K562 (cell line): Measurements from ENCODE around the gene HDHD5. TPM values are rescaled to one million over a fixed set of nuclear protein-coding genes. Genes with fewer than 3 reads are reported as not detected.

Source experiments
- ATAC-seq: fragments of 200-7000 bp; cut with Tn5 transposase; 3 replicates; pipeline ENCODE4 v1.9.1; 2020; ENCODE audit warnings: moderate library complexity
- BruUV-seq: library from RNA; stranded (reverse); fragments of 400-500 nt; replicated peaks from 2 replicates; lab custom pipeline; 2021; lab: Mats Ljungman, UMichigan
- CTCF ChIA-PET: fragments of 300-600 bp; formaldehyde crosslinking; extraction: SDS; loops from one replicate; lab custom pipeline; 2021; ENCODE audit warnings: low intra/inter-chr PET ratio; lab: Yijun Ruan, JAX
- POLR2A ChIA-PET: fragments of 300-600, 350-650 bp; sonication (Branson Sonifier 250); formaldehyde crosslinking; extraction: SDS; loops from one replicate; lab custom pipeline; 2021; ENCODE audit warnings: antibody characterized with exemption, inconsistent platforms; lab: Yijun Ruan, JAX
- DNase-seq, 4 experiments: peaks; one replicate each; pipeline versions ENCODE4 v3.0.0 to v3.0.0-alpha.2; 2011 to 2018; ENCODE audit warnings: low spot score in 3 of 4, mixed read lengths in 3 of 4; ENCODE audit errors: extremely low read depth in 1 of 4
- FAIRE-seq: peaks from 2 replicates; lab custom pipeline; 2011; peaks lifted over from hg19 to GRCh38; lab: Jason Lieb, UNC
- H2AFZ ChIP-seq: 2 replicates; pipeline ENCODE4 v1.6.0; 2011; ENCODE audit warnings: low read depth, low read length, control low read depth, inconsistent platforms
- H3K27ac ChIP-seq: fragments of 200-600 bp; 3 replicates; pipeline ENCODE4 v1.8.0; 2011; ENCODE audit warnings: low read depth, mild to moderate bottlenecking, control low read depth, inconsistent platforms, low read length, moderate library complexity, mixed read lengths; ENCODE audit errors: extremely low read depth
- H3K27me3 ChIP-seq, 2 experiments: fragments of 300-600 bp in 1 of 2; 2 replicates in 1 of 2; 3 replicates in 1 of 2; pipeline versions ENCODE4 v1.6.0 to v1.8.0; 2011; ENCODE audit warnings: inconsistent platforms in 2 of 2, low read length in 2 of 2, mild to moderate bottlenecking in 1 of 2, mixed read lengths in 1 of 2, moderate library complexity in 1 of 2; ENCODE audit not compliant: control insufficient read depth in 2 of 2, insufficient read depth in 2 of 2
- H3K36me3 ChIP-seq: fragments of 300-600 bp; 3 replicates; pipeline ENCODE4 v1.8.0; 2011; ENCODE audit warnings: mild to moderate bottlenecking, low read length, inconsistent platforms; ENCODE audit not compliant: control insufficient read depth, insufficient read depth
- H3K4me1 ChIP-seq, 2 experiments: fragments of 200-600 bp in 1 of 2; replicated peaks in 1 of 2; 2 replicates in 1 of 2; 3 replicates in 1 of 2; pipeline versions ENCODE4 v1.5.1 to v1.8.0; 2011; ENCODE audit warnings: inconsistent platforms in 2 of 2, low read length in 2 of 2, mild to moderate bottlenecking in 1 of 2, mixed read lengths in 1 of 2, moderate library complexity in 1 of 2; ENCODE audit not compliant: control insufficient read depth in 2 of 2, insufficient read depth in 2 of 2
- H3K4me2 ChIP-seq: 2 replicates; pipeline ENCODE4 v1.6.1; 2011; ENCODE audit warnings: low read length, control low read depth, inconsistent platforms, mixed read lengths; ENCODE audit not compliant: insufficient read depth
- H3K4me3 ChIP-seq: fragments of 200-600 bp; sonication (generic), shearing (Covaris generic); 2 replicates; pipeline ENCODE4 v1.5.1; 2016; ENCODE audit warnings: control low read depth, inconsistent platforms
- H3K79me2 ChIP-seq: fragments of 200-600 bp; 3 replicates; pipeline ENCODE4 v1.8.0; 2011; ENCODE audit warnings: low read length, inconsistent platforms; ENCODE audit not compliant: control insufficient read depth, insufficient read depth
- H3K9ac ChIP-seq, 2 experiments: 2 replicates each; pipeline versions ENCODE4 v1.6.0 to v1.6.1; 2011; ENCODE audit warnings: low read depth in 2 of 2, low read length in 2 of 2, control low read depth in 1 of 2, inconsistent platforms in 1 of 2, mild to moderate bottlenecking in 1 of 2, mixed read lengths in 1 of 2; ENCODE audit not compliant: insufficient read depth in 1 of 2
- H3K9me1 ChIP-seq: one replicate; pipeline ENCODE4 v1.6.0; 2011; ENCODE audit warnings: inconsistent platforms, mild to moderate bottlenecking, low read length, moderate library complexity; ENCODE audit not compliant: control insufficient read depth, insufficient read depth
- H3K9me3 ChIP-seq: replicated peaks from 2 replicates; pipeline ENCODE4 v1.5.1; 2011; ENCODE audit warnings: low read depth, low read length, inconsistent platforms; ENCODE audit not compliant: control insufficient read depth, insufficient read depth
- H4K20me1 ChIP-seq: replicated peaks from 2 replicates; pipeline ENCODE4 v1.6.1; 2011; ENCODE audit warnings: low read length, inconsistent platforms, mixed read lengths; ENCODE audit not compliant: control insufficient read depth, insufficient read depth
- MEF2A ChIP-seq: IDR thresholded peaks from 2 replicates; pipeline ENCODE4 v1.6.1; 2011; ENCODE audit warnings: low read depth, mild to moderate bottlenecking, low read length, moderate library complexity; ENCODE audit not compliant: control insufficient read depth
- WGBS: fragments of 100-300 bp; shearing (Covaris generic); methylation state at CpG from one replicate; pipeline ENCODE4 v1.1.6; 2016; ENCODE audit warnings: low coverage, mixed read lengths; ENCODE audit not compliant: insufficient coverage; ENCODE audit errors: missing lambda C conversion rate; 5-methylcytosine and 5-hydroxymethylcytosine counted together
- in situ Hi-C: fragments of 300-500 bp; cut with MboI; formaldehyde crosslinking; loops from 4 replicates; pipeline ENCODE4 v1.15.0; 2018; ENCODE audit warnings: inconsistent platforms, mixed read lengths
- intact Hi-C: fragments of 100-400 bp; cut with micrococcal nuclease; formaldehyde crosslinking; loops from 2 replicates; pipeline ENCODE4 v1.14.2; 2022
- polyA plus RNA-seq, 8 experiments: library from polyadenylated mRNA; depleted of rRNA in 4 of 8; stranded (reverse) in 5 of 8; unstranded in 3 of 8; fragments of >200 nt; fragmentation: Nextera tagmentation in 2 of 8; fragmentation: Illumina TruSeq in 1 of 8; extraction: Ambion mirVana in 2 of 8; extraction: Trizol in 1 of 8; gene quantifications; 2 replicates each; pipeline versions ENCODE4 v1.2.1 to v1.2.3, GENCODE V29; 2011 to 2014; ENCODE audit warnings: inconsistent platforms in 1 of 8, missing spikeins in 1 of 8
- total RNA-seq, 7 experiments: library from RNA; depleted of rRNA in 6 of 7; stranded (reverse); fragments of >200 nt in 6 of 7; fragmentation: Illumina TruSeq in 2 of 7; extraction: Trizol in 2 of 7; gene quantifications; 2 replicates each; pipeline versions ENCODE4 v1.2.1 to v1.2.3, GENCODE V29; 2011 to 2021; ENCODE audit warnings: low replicate concordance in 1 of 7
- TF ChIP-seq, protein P1 (sequence below): sonication (generic); formaldehyde crosslinking; IDR thresholded peaks from 2 replicates; pipeline ENCODE4 v1.8.1; 2023; ENCODE audit warnings: missing genetic modification reagents, mild to moderate bottlenecking, borderline replicate concordance

HDHD5 gene
- total and polyA plus RNA-seq, 9 of the 15 experiments (the other 6 are each of a cell fraction or from before 2014, with no cell fraction given), result 1.6 to 36.6 (median 24.2) TPM

GRCh38 chr22:17162731-17163130, 3.7 kb upstream of the HDHD5 start:
- Histone ChIP-seq H2AFZ (no peak overlapping the region), H3K27me3 (peaks cover 20 to 31% of the 10 kb centered on the region in 2 experiments; a peak in 4 of 5 replicates), H3K9ac (no peak overlapping the region), H3K9me1 (no peaks in the 10 kb centered on the region), H4K20me1 (0 out of 2 replicates have a peak, but pooled peaks cover 4% of the 10 kb centered on the region), H3K4me1 (peaks cover 5 to 18% of the 10 kb centered on the region in 2 experiments; a peak in 3 of 5 replicates), H3K4me2 (no peak overlapping the region), H3K4me3 (no peak overlapping the region), H3K79me2 (peaks cover 5% of the 10 kb centered on the region), H3K27ac (no peak overlapping the region), H3K36me3 (peaks cover 2% of the 10 kb centered on the region; the same call in 2 of the 3 replicates), H3K9me3 (no peaks in the 10 kb centered on the region)
- 6% methylated on average over 8 of the region's 8 CpGs for WGBS
- ChIA-PET POLR2A (interaction anchor here (1.5 kb wide), 1 partner anchor 9 kb away, joined by 4 read pairs; no protein-coding TSS in a partner anchor), CTCF (no interaction called here)
- TF ChIP-seq, protein P1, sequence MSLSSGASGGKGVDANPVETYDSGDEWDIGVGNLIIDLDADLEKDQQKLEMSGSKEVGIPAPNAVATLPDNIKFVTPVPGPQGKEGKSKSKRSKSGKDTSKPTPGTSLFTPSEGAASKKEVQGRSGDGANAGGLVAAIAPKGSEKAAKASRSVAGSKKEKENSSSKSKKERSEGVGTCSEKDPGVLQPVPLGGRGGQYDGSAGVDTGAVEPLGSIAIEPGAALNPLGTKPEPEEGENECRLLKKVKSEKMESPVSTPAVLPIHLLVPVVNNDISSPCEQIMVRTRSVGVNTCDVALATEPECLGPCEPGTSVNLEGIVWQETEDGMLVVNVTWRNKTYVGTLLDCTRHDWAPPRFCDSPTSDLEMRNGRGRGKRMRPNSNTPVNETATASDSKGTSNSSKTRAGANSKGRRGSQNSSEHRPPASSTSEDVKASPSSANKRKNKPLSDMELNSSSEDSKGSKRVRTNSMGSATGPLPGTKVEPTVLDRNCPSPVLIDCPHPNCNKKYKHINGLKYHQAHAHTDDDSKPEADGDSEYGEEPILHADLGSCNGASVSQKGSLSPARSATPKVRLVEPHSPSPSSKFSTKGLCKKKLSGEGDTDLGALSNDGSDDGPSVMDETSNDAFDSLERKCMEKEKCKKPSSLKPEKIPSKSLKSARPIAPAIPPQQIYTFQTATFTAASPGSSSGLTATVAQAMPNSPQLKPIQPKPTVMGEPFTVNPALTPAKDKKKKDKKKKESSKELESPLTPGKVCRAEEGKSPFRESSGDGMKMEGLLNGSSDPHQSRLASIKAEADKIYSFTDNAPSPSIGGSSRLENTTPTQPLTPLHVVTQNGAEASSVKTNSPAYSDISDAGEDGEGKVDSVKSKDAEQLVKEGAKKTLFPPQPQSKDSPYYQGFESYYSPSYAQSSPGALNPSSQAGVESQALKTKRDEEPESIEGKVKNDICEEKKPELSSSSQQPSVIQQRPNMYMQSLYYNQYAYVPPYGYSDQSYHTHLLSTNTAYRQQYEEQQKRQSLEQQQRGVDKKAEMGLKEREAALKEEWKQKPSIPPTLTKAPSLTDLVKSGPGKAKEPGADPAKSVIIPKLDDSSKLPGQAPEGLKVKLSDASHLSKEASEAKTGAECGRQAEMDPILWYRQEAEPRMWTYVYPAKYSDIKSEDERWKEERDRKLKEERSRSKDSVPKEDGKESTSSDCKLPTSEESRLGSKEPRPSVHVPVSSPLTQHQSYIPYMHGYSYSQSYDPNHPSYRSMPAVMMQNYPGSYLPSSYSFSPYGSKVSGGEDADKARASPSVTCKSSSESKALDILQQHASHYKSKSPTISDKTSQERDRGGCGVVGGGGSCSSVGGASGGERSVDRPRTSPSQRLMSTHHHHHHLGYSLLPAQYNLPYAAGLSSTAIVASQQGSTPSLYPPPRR (CRISPR knock-in tag), result no peak
- no peak for TF ChIP-seq MEF2A
- ATAC-seq, result no peak
- in situ Hi-C loops (no loop called here), intact Hi-C loops (no loop called here)
- DNase-seq, result no peak
- BruUV-seq, result no TSS peak
- no peak for FAIRE-seq
